GM13976 (cell line): Measurements from ENCODE around the gene TMTC3.
A peak's percentile ranks its signal among the peaks of the same experiment; 100 is the strongest.

ENCODE experiments used
- DNase-seq: peaks from one replicate; pipeline ENCODE4 v3.0.0; 2012; ENCODE audit warnings: low spot score
- CTCF ChIP-seq: IDR thresholded peaks from 2 replicates; pipeline ENCODE4 v1.5.1; 2012; ENCODE audit warnings: borderline replicate concordance, mild to moderate bottlenecking; ENCODE audit not compliant: insufficient read depth; ENCODE audit errors: extremely low read depth, missing control alignments, control extremely low read depth
- in situ Hi-C: fragments of 300-500 bp; cut with MboI; formaldehyde crosslinking; loops from one replicate; pipeline ENCODE4 v1.12.0; 2022; ENCODE audit warnings: low sequenced_read_pairs, mixed read lengths, inconsistent platforms; ENCODE audit not compliant: unreplicated experiment

TMTC3 gene

GRCh38 chr12:88181881-88182280 lies 39.8 kb downstream of the TMTC3 start:
- TF ChIP-seq CTCF: no peak
- DNase-seq: no peak
- in situ Hi-C loops: no loop called here

GRCh38 chr12:88182416-88182815 lies 40.3 kb downstream of the TMTC3 start:
- no peak for DNase-seq
- in situ Hi-C loops: no loop called here
- no peak for TF ChIP-seq CTCF

GRCh38 chr12:88184196-88184595 lies 42.1 kb downstream of the TMTC3 start:
- in situ Hi-C loops: no loop called here
- no peak for TF ChIP-seq CTCF
- no peak for DNase-seq

- DNase-seq: no peak
- in situ Hi-C loops: no loop called here
- TF ChIP-seq CTCF: no peak
Observed at GRCh38 chr12:88185279-88185678, 43.2 kb downstream of the TMTC3 start.

GRCh38 chr12:88185988-88186387 lies 43.9 kb downstream of the TMTC3 start:
- in situ Hi-C loops: no loop called here
- no peak for TF ChIP-seq CTCF
- DNase-seq: peak; percentile 3

- no peak for DNase-seq
- in situ Hi-C loops: no loop called here
- no peak for TF ChIP-seq CTCF
Observed at GRCh38 chr12:88187571-88187970, 45.5 kb downstream of the TMTC3 start.

GRCh38 chr12:88188180-88188579 lies 46.1 kb downstream of the TMTC3 start:
- in situ Hi-C loops: no loop called here
- DNase-seq: no peak
- no peak for TF ChIP-seq CTCF
